ENCODE data around the gene KIFC3.
"Not testable (repeated sequence)": the region's sequence is repeated elsewhere in the genome, so short reads cannot be mapped to it uniquely, and the experiment has no call there.

Gene KIFC3

GRCh38 chr16:57801809-57802340, 416 bp downstream of the KIFC3 start:
- no peak for DNase-seq

GRCh38 chr16:57801098-57801808, 1.0 kb downstream of the KIFC3 start:
- DNase-seq = no peak

- DNase-seq = no peak
These were observed 1.8 kb downstream of the KIFC3 start for GRCh38 chr16:57800200-57801097.

GRCh38 chr16:57799600-57800199, 2.6 kb downstream of the KIFC3 start:
- DNase-seq = no peak

GRCh38 chr16:57798953-57799599, 3.2 kb downstream of the KIFC3 start:
- no peak for DNase-seq

- no peak for DNase-seq
These were observed 4.0 kb downstream of the KIFC3 start for GRCh38 chr16:57798267-57798810.

- no peak for DNase-seq
These were observed 4.6 kb downstream of the KIFC3 start for GRCh38 chr16:57797526-57798266.

GRCh38 chr16:57797216-57797525, 5.1 kb downstream of the KIFC3 start:
- no peak for DNase-seq

- not testable (repeated sequence) for DNase-seq
These were observed 6.3 kb downstream of the KIFC3 start for GRCh38 chr16:57796014-57796413.

GRCh38 chr16:57795431-57795878, 6.8 kb downstream of the KIFC3 start:
- DNase-seq = no peak

GRCh38 chr16:57794849-57795430, 7.4 kb downstream of the KIFC3 start:
- DNase-seq = no peak

- DNase-seq = no peak
These were observed 10.3 kb downstream of the KIFC3 start for GRCh38 chr16:57791893-57792461.

GRCh38 chr16:57791195-57791892, 10.9 kb downstream of the KIFC3 start:
- no peak for DNase-seq

GRCh38 chr16:57788951-57789350, 13.3 kb downstream of the KIFC3 start:
- DNase-seq = no peak

- DNase-seq = no peak
These were observed 13.9 kb downstream of the KIFC3 start for GRCh38 chr16:57788252-57788841.

GRCh38 chr16:57787519-57787905, 14.8 kb downstream of the KIFC3 start:
- no peak for DNase-seq

GRCh38 chr16:57786632-57787518, 15.4 kb downstream of the KIFC3 start:
- DNase-seq = peak; percentile 48

- DNase-seq = no peak
These were observed 16.4 kb downstream of the KIFC3 start for GRCh38 chr16:57785924-57786323.

GRCh38 chr16:57785385-57785784, 16.9 kb downstream of the KIFC3 start:
- no peak for DNase-seq
